Mesendoderm (in vitro differentiated cells): ENCODE measurements around the gene TMEM108.

Source experiments
- DNase-seq: peaks from one replicate; pipeline ENCODE4 v3.0.0; 2013
- H2AK5ac ChIP-seq: 2 replicates; pipeline ENCODE4 v1.6.1; 2013; ENCODE audit warnings: low read length, inconsistent platforms
- H2BK120ac ChIP-seq: 2 replicates; pipeline ENCODE4 v1.6.1; 2013; ENCODE audit warnings: low read depth, mild to moderate bottlenecking, low read length, moderate library complexity, mixed read lengths
- H2BK15ac ChIP-seq: replicated peaks from 2 replicates; pipeline ENCODE4 v1.6.1; 2013; ENCODE audit warnings: low read depth, mild to moderate bottlenecking, moderate library complexity
- H2BK5ac ChIP-seq: 2 replicates; pipeline ENCODE4 v1.6.1; 2013; ENCODE audit warnings: low read length, inconsistent platforms
- H3K18ac ChIP-seq: 2 replicates; pipeline ENCODE4 v1.6.1; 2013; ENCODE audit warnings: mild to moderate bottlenecking, low read length, mixed read lengths
- H3K23ac ChIP-seq: one replicate; pipeline ENCODE4 v1.6.1; 2013; ENCODE audit warnings: low read length
- H3K27ac ChIP-seq: 2 replicates; pipeline ENCODE4 v1.5.1; 2013; ENCODE audit warnings: low read depth, mild to moderate bottlenecking, inconsistent platforms, low read length, moderate library complexity
- H3K27me3 ChIP-seq: 2 replicates; pipeline ENCODE4 v1.6.1; 2013; ENCODE audit warnings: low read length, control low read depth, mild to moderate bottlenecking, inconsistent platforms; ENCODE audit not compliant: insufficient read depth, poor library complexity
- H3K36me3 ChIP-seq: 2 replicates; pipeline ENCODE4 v1.6.1; 2013; ENCODE audit warnings: low read length, inconsistent platforms; ENCODE audit not compliant: control insufficient read depth, insufficient read depth
- H3K4ac ChIP-seq: one replicate; pipeline ENCODE4 v1.6.1; 2013; ENCODE audit warnings: low read depth, mild to moderate bottlenecking, low read length, moderate library complexity
- H3K4me1 ChIP-seq: 2 replicates; pipeline ENCODE4 v1.6.1; 2013; ENCODE audit warnings: low read depth, low read length, inconsistent platforms; ENCODE audit not compliant: control insufficient read depth
- H3K4me2 ChIP-seq: 2 replicates; pipeline ENCODE4 v1.6.1; 2013; ENCODE audit warnings: low read length
- H3K4me3 ChIP-seq: 2 replicates; pipeline ENCODE4 v1.5.1; 2013; ENCODE audit warnings: mild to moderate bottlenecking, low read length
- H3K56ac ChIP-seq: one replicate; pipeline ENCODE4 v1.6.1; 2013; ENCODE audit warnings: low read length
- H3K79me1 ChIP-seq: 2 replicates; pipeline ENCODE4 v1.6.1; 2013; ENCODE audit warnings: low read length, inconsistent platforms
- H3K79me2 ChIP-seq: 2 replicates; pipeline ENCODE4 v1.6.1; 2013; ENCODE audit warnings: mild to moderate bottlenecking, low read length; ENCODE audit not compliant: control insufficient read depth, insufficient read depth
- H3K9ac ChIP-seq: 2 replicates; pipeline ENCODE4 v1.6.1; 2013; ENCODE audit warnings: low read length, inconsistent platforms
- H4K5ac ChIP-seq: one replicate; pipeline ENCODE4 v1.6.1; 2013; ENCODE audit warnings: low read length
- H4K8ac ChIP-seq: one replicate; pipeline ENCODE4 v1.6.1; 2013; ENCODE audit warnings: low read depth, mild to moderate bottlenecking, control low read depth, low read length, moderate library complexity
- WGBS: extraction: QIAGEN DNeasy Blood & Tissue Kit; methylation state at CpG from one replicate; pipeline ENCODE4 v1.1.7; 2013; ENCODE audit warnings: low lambda C conversion rate, missing lambda C conversion rate; ENCODE audit not compliant: insufficient coverage; ENCODE audit errors: extremely low coverage; 5-methylcytosine and 5-hydroxymethylcytosine counted together

TMEM108 gene

DNA sequence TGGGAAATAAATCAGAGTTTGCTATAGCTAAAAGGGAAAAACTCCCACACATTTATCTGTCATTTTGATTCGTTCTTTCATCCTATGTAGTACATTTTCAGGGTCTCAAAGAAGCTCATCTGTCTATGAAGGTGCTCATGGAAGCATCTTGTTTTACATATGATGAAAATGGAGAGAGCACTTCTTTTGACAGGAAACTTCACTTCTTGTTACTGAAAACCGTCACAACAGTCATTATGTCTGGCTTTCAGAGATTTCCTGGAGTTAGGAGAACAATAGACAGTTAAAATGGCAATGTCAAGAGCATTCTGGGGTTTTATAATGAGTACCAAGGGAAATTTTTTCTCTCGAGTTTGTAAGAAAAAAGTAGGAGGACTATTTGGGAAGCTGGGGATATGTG, 83.3 kb downstream of the TMEM108 start:
- Histone ChIP-seq H4K5ac (no peak overlapping the region), H3K27ac (no peak overlapping the region), H3K79me1 (no peaks in the 10 kb centered on the region), H3K4me1 (no peaks in the 10 kb centered on the region), H3K9ac (no peak overlapping the region), H3K4me3 (no peak overlapping the region), H3K79me2 (no peaks in the 10 kb centered on the region), H3K27me3 (no peaks in the 10 kb centered on the region), H2BK5ac (no peak overlapping the region), H3K4me2 (no peak overlapping the region), H3K56ac (no peak overlapping the region), H3K4ac (no peak overlapping the region), H2AK5ac (no peak overlapping the region), H2BK15ac (no peak overlapping the region), H3K36me3 (no peaks in the 10 kb centered on the region), H3K18ac (no peak overlapping the region), H3K23ac (no peak overlapping the region), H2BK120ac (no peak overlapping the region), H4K8ac (no peak overlapping the region)
- DNase-seq: no peak
- WGBS: no CpG with 5 or more reads among the region's 3 CpGs

DNA sequence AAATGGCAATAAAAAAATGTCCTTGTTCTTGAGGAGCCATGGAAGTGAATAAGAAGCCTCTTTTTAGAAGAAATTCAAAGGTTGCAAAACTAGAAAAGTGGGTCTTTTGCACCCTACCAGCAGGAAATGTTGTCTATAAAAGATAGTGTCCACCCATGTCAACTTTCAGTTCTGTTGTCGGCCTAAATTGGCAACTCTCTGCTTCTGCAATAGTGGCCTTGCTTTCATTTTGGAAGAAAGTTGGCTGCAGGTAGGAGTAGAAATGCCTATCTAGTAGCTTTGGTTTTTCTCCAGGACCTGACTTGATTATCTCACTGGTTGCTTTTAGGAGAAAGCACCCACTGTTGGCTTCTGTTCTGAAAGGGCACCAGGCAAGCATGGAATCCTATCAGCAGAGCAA, 85.4 kb downstream of the TMEM108 start:
- no peak overlapping the region for H3K23ac ChIP-seq
- H3K36me3 ChIP-seq: no peaks in the 10 kb centered on the region
- no peak overlapping the region for H3K18ac ChIP-seq
- no CpG with 5 or more reads among the region's 1 CpG for WGBS
- DNase-seq: no peak
- H3K4me2 ChIP-seq: no peak overlapping the region
- H3K27ac ChIP-seq: no peak overlapping the region
- H4K5ac ChIP-seq: no peak overlapping the region
- H2BK5ac ChIP-seq: no peak overlapping the region
- H2AK5ac ChIP-seq: no peak overlapping the region
- no peaks in the 10 kb centered on the region for H3K79me1 ChIP-seq
- no peaks in the 10 kb centered on the region for H3K79me2 ChIP-seq
- no peak overlapping the region for H3K4ac ChIP-seq
- no peak overlapping the region for H3K4me3 ChIP-seq
- no peak overlapping the region for H2BK15ac ChIP-seq
- no peak overlapping the region for H3K9ac ChIP-seq
- no peak overlapping the region for H4K8ac ChIP-seq
- H3K4me1 ChIP-seq: no peaks in the 10 kb centered on the region
- H2BK120ac ChIP-seq: no peak overlapping the region
- H3K27me3 ChIP-seq: no peaks in the 10 kb centered on the region
- H3K56ac ChIP-seq: no peak overlapping the region

DNA sequence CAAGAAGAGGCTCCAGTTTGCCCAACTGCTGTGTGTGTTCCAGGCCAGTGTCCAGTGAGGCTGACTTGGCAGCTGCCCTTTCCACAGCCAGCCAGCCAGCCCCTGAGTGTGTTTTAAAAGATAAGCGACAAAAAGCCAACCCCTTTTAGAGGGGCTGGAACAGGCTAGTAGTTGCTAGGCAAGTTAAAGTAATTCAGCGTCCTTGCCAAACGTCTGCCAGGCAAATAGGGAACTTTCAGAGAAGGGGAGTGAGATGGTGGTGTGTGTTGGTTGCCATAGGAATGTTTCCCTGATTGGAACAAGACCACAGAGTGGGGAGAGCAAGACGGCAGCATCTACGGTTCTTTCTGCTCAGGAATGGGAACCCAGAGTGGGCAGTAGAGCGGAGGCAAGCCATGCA, 86.3 kb downstream of the TMEM108 start:
- no peak overlapping the region for H3K9ac ChIP-seq
- no peaks in the 10 kb centered on the region for H3K36me3 ChIP-seq
- no peak overlapping the region for H3K4me3 ChIP-seq
- no peaks in the 10 kb centered on the region for H3K4me1 ChIP-seq
- H2BK5ac ChIP-seq: no peak overlapping the region
- no peak overlapping the region for H4K5ac ChIP-seq
- no peaks in the 10 kb centered on the region for H3K79me1 ChIP-seq
- no peak overlapping the region for H3K4me2 ChIP-seq
- H2AK5ac ChIP-seq: no peak overlapping the region
- no peak overlapping the region for H3K4ac ChIP-seq
- no peak overlapping the region for H3K23ac ChIP-seq
- peak overlapping the region; percentile 31 for H3K56ac ChIP-seq
- H2BK15ac ChIP-seq: no peak overlapping the region
- no peak overlapping the region for H3K18ac ChIP-seq
- no peak overlapping the region for H2BK120ac ChIP-seq
- H3K79me2 ChIP-seq: no peaks in the 10 kb centered on the region
- WGBS: no CpG with 5 or more reads among the region's 6 CpGs
- H4K8ac ChIP-seq: no peak overlapping the region
- peak; percentile 61 for DNase-seq
- no peak overlapping the region for H3K27ac ChIP-seq
- no peaks in the 10 kb centered on the region for H3K27me3 ChIP-seq

DNA sequence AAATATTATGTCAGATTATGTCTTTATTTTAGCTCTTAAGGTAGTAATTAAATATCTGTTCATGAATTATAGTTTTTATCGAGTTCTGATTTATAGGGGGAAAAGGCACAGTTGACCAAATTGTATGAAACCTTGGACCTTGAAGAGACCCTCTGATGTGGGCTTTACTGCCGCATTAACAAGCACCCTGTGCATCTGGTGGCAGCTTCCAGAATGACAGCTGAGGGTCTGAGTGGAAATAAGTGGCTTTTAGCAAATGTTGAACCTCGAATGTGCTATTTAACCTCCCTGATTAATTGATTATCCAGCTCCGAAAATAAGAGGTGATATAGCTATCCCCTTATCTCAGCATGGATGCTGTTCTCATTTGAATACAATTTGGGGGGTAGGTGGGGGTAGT, 87.0 kb downstream of the TMEM108 start:
- H4K8ac ChIP-seq: no peak overlapping the region
- no peaks in the 10 kb centered on the region for H3K4me1 ChIP-seq
- H3K9ac ChIP-seq: no peak overlapping the region
- H3K4me3 ChIP-seq: no peak overlapping the region
- no peaks in the 10 kb centered on the region for H3K27me3 ChIP-seq
- no peak overlapping the region for H3K4ac ChIP-seq
- no peak overlapping the region for H2BK15ac ChIP-seq
- H2BK5ac ChIP-seq: no peak overlapping the region
- H3K56ac ChIP-seq: no peak overlapping the region
- H3K4me2 ChIP-seq: no peak overlapping the region
- H3K79me1 ChIP-seq: no peaks in the 10 kb centered on the region
- no peak overlapping the region for H2BK120ac ChIP-seq
- no peak for DNase-seq
- no peak overlapping the region for H3K18ac ChIP-seq
- no peaks in the 10 kb centered on the region for H3K79me2 ChIP-seq
- no peak overlapping the region for H2AK5ac ChIP-seq
- WGBS: no CpG with 5 or more reads among the region's 4 CpGs
- H3K36me3 ChIP-seq: no peaks in the 10 kb centered on the region
- H3K27ac ChIP-seq: no peak overlapping the region
- no peak overlapping the region for H4K5ac ChIP-seq
- no peak overlapping the region for H3K23ac ChIP-seq

DNA sequence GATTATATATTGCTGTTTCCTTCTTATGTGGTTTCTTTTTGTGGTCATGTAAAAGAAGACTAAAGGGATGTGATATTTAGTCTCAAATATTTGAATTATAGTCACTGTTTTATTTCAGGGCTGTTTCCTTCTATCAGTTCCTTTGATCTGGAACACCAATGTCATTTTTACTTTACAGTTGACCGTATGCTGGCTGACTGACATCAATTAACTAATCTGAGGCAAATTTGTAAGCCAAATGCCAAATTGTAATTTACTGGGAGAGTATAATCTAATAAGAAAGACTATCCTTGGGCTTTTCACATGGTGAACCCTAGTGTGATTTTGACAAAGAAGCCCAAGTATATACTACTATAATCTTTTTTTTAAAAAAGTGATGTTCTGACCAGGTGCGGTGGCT, 87.6 kb downstream of the TMEM108 start:
- H4K5ac ChIP-seq: no peak overlapping the region
- DNase-seq: no peak
- no peak overlapping the region for H3K27ac ChIP-seq
- no peaks in the 10 kb centered on the region for H3K27me3 ChIP-seq
- no peaks in the 10 kb centered on the region for H3K36me3 ChIP-seq
- no peak overlapping the region for H2BK120ac ChIP-seq
- H2BK5ac ChIP-seq: no peak overlapping the region
- H3K23ac ChIP-seq: no peak overlapping the region
- H3K4me3 ChIP-seq: no peak overlapping the region
- H3K79me1 ChIP-seq: no peaks in the 10 kb centered on the region
- H2AK5ac ChIP-seq: no peak overlapping the region
- no peak overlapping the region for H3K18ac ChIP-seq
- no CpG with 5 or more reads among the region's 2 CpGs for WGBS
- no peak overlapping the region for H3K4ac ChIP-seq
- H3K79me2 ChIP-seq: no peaks in the 10 kb centered on the region
- H4K8ac ChIP-seq: no peak overlapping the region
- no peak overlapping the region for H3K56ac ChIP-seq
- no peaks in the 10 kb centered on the region for H3K4me1 ChIP-seq
- H3K9ac ChIP-seq: no peak overlapping the region
- no peak overlapping the region for H2BK15ac ChIP-seq
- no peak overlapping the region for H3K4me2 ChIP-seq

DNA sequence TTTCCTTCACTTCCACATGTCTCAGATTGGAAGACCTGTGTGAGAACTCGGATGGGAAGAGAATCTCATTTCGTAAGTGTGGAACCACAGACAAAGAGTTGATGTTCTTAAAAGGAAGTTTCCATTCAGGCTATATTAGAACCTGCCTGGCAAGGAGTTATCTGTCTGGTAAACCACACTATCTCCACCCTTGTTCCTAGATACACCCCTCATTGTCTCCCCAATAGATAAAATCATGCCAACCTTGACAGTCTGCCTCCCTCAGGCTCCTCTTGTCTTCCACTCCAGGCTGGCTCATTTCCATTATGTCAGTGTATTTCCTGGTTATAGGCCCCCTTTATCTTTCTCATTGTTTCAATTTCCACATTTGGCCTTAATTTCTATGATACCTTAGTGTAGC, 89.2 kb downstream of the TMEM108 start:
- Histone ChIP-seq H3K4ac (no peak overlapping the region), H3K4me2 (no peak overlapping the region), H4K8ac (no peak overlapping the region), H3K27me3 (no peaks in the 10 kb centered on the region), H3K9ac (no peak overlapping the region), H3K79me1 (no peaks in the 10 kb centered on the region), H3K18ac (no peak overlapping the region), H2AK5ac (no peak overlapping the region), H3K23ac (no peak overlapping the region), H4K5ac (no peak overlapping the region), H2BK5ac (no peak overlapping the region), H3K36me3 (no peaks in the 10 kb centered on the region), H2BK120ac (no peak overlapping the region), H3K27ac (no peak overlapping the region), H3K4me3 (no peak overlapping the region), H3K56ac (no peak overlapping the region), H3K79me2 (no peaks in the 10 kb centered on the region), H3K4me1 (no peaks in the 10 kb centered on the region), H2BK15ac (no peak overlapping the region)
- no peak for DNase-seq
- no CpG with 5 or more reads among the region's 2 CpGs for WGBS
